ENCODE data around the gene MED8.
A peak's percentile ranks its signal among the peaks of the same experiment; 100 is the strongest.

MED8 gene

GRCh38 chr1:43358746-43359693 is 30.6 kb downstream of the MED8 start, which contains the start of gene CDC20:
Gene CDC20 (plus strand): TSS chr1:43358981. CDS start chr1:43359216, 235 bp downstream.
- no peaks in the 10 kb centered on the region for H3K27me3 ChIP-seq (ENCODE audit: insufficient read depth, low read depth)
- H3K27ac ChIP-seq = peak within 1 kb of the TSS; percentile 63
- H3K4me2 ChIP-seq = peak within 1 kb of the TSS; percentile 70
- peaks cover 23% of the 10 kb centered on the region for H3K79me2 ChIP-seq (ENCODE audit: insufficient read depth, low read depth)
- peaks cover 23% of the 10 kb centered on the region for H3K4me1 ChIP-seq (ENCODE audit: low read depth, poor library complexity, severe bottlenecking)
- H3K4me3 ChIP-seq (IDR thresholded peaks at IDR 0.05; ENCODE audit: insufficient read depth, low read depth, low read length) = peak within 1 kb of the TSS; percentile 93
- H3K9ac ChIP-seq = peak within 1 kb of the TSS; percentile 61; the same call in 1 of the 2 replicates
- no peaks in the 10 kb centered on the region for H4K20me1 ChIP-seq (ENCODE audit: insufficient read depth)
- no peaks in the 10 kb centered on the region for H3K36me3 ChIP-seq (ENCODE audit: insufficient read depth)
- peak within 1 kb of the TSS; percentile 94 for H2AFZ ChIP-seq (ENCODE audit: low read depth)
- no peak for TF ChIP-seq CTCF (conservative IDR thresholded peaks at IDR 0.05; ENCODE audit: low read depth, low read length)

GRCh38 chr1:43358121-43358745 is 31.4 kb downstream of the MED8 start:
- Histone ChIP-seq H3K27ac (peak overlapping the region; percentile 63), H4K20me1 (ENCODE audit: insufficient read depth) (no peaks in the 10 kb centered on the region), H3K9ac (peak overlapping the region; percentile 61; the same call in 1 of the 2 replicates), H3K27me3 (ENCODE audit: insufficient read depth, low read depth) (no peaks in the 10 kb centered on the region), H2AFZ (ENCODE audit: low read depth) (peak overlapping the region; percentile 94), H3K4me1 (ENCODE audit: low read depth, poor library complexity, severe bottlenecking) (peaks cover 23% of the 10 kb centered on the region), H3K79me2 (ENCODE audit: insufficient read depth, low read depth) (peaks cover 23% of the 10 kb centered on the region), H3K4me3 (IDR thresholded peaks at IDR 0.05; ENCODE audit: insufficient read depth, low read depth, low read length) (peak overlapping the region; percentile 93), H3K36me3 (ENCODE audit: insufficient read depth) (no peaks in the 10 kb centered on the region), H3K4me2 (peak overlapping the region; percentile 43)
- peak; percentile 67 for TF ChIP-seq CTCF (conservative IDR thresholded peaks at IDR 0.05; ENCODE audit: low read depth, low read length)

- Histone ChIP-seq H3K4me2 (peak overlapping the region; percentile 43; the same call in 1 of the 2 replicates), H3K36me3 (ENCODE audit: insufficient read depth) (no peaks in the 10 kb centered on the region), H3K9ac (no peak overlapping the region), H3K79me2 (ENCODE audit: insufficient read depth, low read depth) (peaks cover 23% of the 10 kb centered on the region), H3K27ac (no peak overlapping the region), H3K4me3 (IDR thresholded peaks at IDR 0.05; ENCODE audit: insufficient read depth, low read depth, low read length) (no peak overlapping the region), H4K20me1 (ENCODE audit: insufficient read depth) (no peaks in the 10 kb centered on the region), H3K4me1 (ENCODE audit: low read depth, poor library complexity, severe bottlenecking) (peaks cover 23% of the 10 kb centered on the region), H3K27me3 (ENCODE audit: insufficient read depth, low read depth) (no peaks in the 10 kb centered on the region), H2AFZ (ENCODE audit: low read depth) (no peak overlapping the region)
- no peak for TF ChIP-seq CTCF (conservative IDR thresholded peaks at IDR 0.05; ENCODE audit: low read depth, low read length)
These were observed 32.3 kb downstream of the MED8 start for GRCh38 chr1:43357251-43357650.

- no peak overlapping the region for H3K4me2 ChIP-seq
- no peak overlapping the region for H3K27ac ChIP-seq
- H3K79me2 ChIP-seq (ENCODE audit: insufficient read depth, low read depth) = peaks cover 12% of the 10 kb centered on the region
- peaks cover 12% of the 10 kb centered on the region for H3K4me1 ChIP-seq (ENCODE audit: low read depth, poor library complexity, severe bottlenecking)
- TF ChIP-seq CTCF (conservative IDR thresholded peaks at IDR 0.05; ENCODE audit: low read depth, low read length) = no peak
- H3K9ac ChIP-seq = no peak overlapping the region
- no peak overlapping the region for H2AFZ ChIP-seq (ENCODE audit: low read depth)
- no peak overlapping the region for H3K4me3 ChIP-seq (IDR thresholded peaks at IDR 0.05; ENCODE audit: insufficient read depth, low read depth, low read length)
- no peaks in the 10 kb centered on the region for H4K20me1 ChIP-seq (ENCODE audit: insufficient read depth)
- no peaks in the 10 kb centered on the region for H3K36me3 ChIP-seq (ENCODE audit: insufficient read depth)
- H3K27me3 ChIP-seq (ENCODE audit: insufficient read depth, low read depth) = no peaks in the 10 kb centered on the region
These were observed 34.7 kb downstream of the MED8 start for GRCh38 chr1:43354936-43355335.

Measured in KMS-11 (cell line).